ENCODE results near the gene TMX1.
"Not testable (repeated sequence)": the region's sequence is repeated elsewhere in the genome, so short reads cannot be mapped to it uniquely, and the experiment has no call there.

The TMX1 gene

GRCh38 chr14:51239813-51240803, at the start of gene TMX1:
TMX1 (plus strand) TSS chr14:51240247; CDS start chr14:51240293, 46 bp downstream.
- DNase-seq = peak; percentile 100

- no peak for DNase-seq
Measured at GRCh38 chr14:51201890-51202289, 38.2 kb upstream of the TMX1 start.

GRCh38 chr14:51202914-51203665, 37.0 kb upstream of the TMX1 start:
- no peak for DNase-seq

- no peak for DNase-seq
Measured at GRCh38 chr14:51203881-51204280, 36.2 kb upstream of the TMX1 start.

GRCh38 chr14:51205486-51205885, 34.6 kb upstream of the TMX1 start:
- DNase-seq = no peak

GRCh38 chr14:51206462-51206861, 33.6 kb upstream of the TMX1 start:
- DNase-seq = no peak

- peak; percentile 61 for DNase-seq
Measured at GRCh38 chr14:51207621-51208020, 32.4 kb upstream of the TMX1 start.

- peak; percentile 62 for DNase-seq
Measured at GRCh38 chr14:51208982-51209381, 31.1 kb upstream of the TMX1 start.

GRCh38 chr14:51209457-51209856, 30.6 kb upstream of the TMX1 start:
- peak; percentile 96 for DNase-seq

GRCh38 chr14:51210594-51210993, 29.5 kb upstream of the TMX1 start:
- DNase-seq = peak; percentile 87

- DNase-seq = peak; percentile 92
Measured at GRCh38 chr14:51211149-51211548, 28.9 kb upstream of the TMX1 start.

- no peak for DNase-seq
Measured at GRCh38 chr14:51216602-51217001, 23.4 kb upstream of the TMX1 start.

GRCh38 chr14:51219473-51220448, 20.3 kb upstream of the TMX1 start:
- peak; percentile 68 for DNase-seq

- DNase-seq = not testable (repeated sequence)
Measured at GRCh38 chr14:51223463-51223862, 16.6 kb upstream of the TMX1 start.

GRCh38 chr14:51224551-51224950, 15.5 kb upstream of the TMX1 start:
- DNase-seq = no peak

GRCh38 chr14:51225751-51226150, 14.3 kb upstream of the TMX1 start:
- no peak for DNase-seq

- DNase-seq = peak; percentile 55
Measured at GRCh38 chr14:51228391-51228790, 11.7 kb upstream of the TMX1 start.

GRCh38 chr14:51228890-51229289, 11.2 kb upstream of the TMX1 start:
- DNase-seq = peak; percentile 71

GRCh38 chr14:51236314-51236713, 3.7 kb upstream of the TMX1 start:
- DNase-seq = no peak

- DNase-seq = peak; percentile 64
Measured at GRCh38 chr14:51240804-51241380, 845 bp downstream of the TMX1 start.

GRCh38 chr14:51242545-51243490, 2.8 kb downstream of the TMX1 start:
- no peak for DNase-seq

All from DMS79 treated with DMSO at 0.1 percent for 48 hours (cell line).